Fibroblast of gingiva (primary cell): ENCODE results near the gene NFASC.

Experiments
- DNase-seq: peaks from one replicate; pipeline ENCODE4 v3.0.0-alpha.2; 2011; ENCODE audit warnings: low read depth

The NFASC gene

GRCh38 chr1:204983136-204983535 lies 112.5 kb downstream of the NFASC start:
- no peak for DNase-seq

- no peak for DNase-seq
Observed at GRCh38 chr1:204983881-204984280, 113.2 kb downstream of the NFASC start.

GRCh38 chr1:204984499-204984898 lies 113.8 kb downstream of the NFASC start:
- no peak for DNase-seq

- no peak for DNase-seq
Observed at GRCh38 chr1:204986181-204986580, 115.5 kb downstream of the NFASC start.

DNA sequence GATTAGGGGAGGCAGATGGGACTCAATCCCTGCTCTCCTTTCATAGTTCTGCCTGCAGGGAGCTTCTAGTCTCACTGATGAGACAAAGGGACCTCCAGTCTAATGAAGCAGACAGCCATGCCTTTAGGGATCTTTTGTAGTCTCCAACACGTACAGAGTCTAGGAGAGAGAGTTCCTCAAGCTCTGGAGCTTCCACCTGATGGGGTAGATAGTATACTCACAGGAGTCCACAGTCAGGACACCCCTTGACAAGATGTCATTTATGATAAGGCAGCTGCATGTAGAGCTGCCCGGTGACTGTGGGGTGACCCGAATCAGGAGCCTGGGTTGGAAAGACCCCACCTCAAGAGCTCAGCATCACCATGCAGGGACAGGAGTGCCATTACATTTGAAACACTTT lies 117.0 kb downstream of the NFASC start:
- no peak for DNase-seq

GRCh38 chr1:204988196-204988595 lies 117.5 kb downstream of the NFASC start:
- no peak for DNase-seq

DNA sequence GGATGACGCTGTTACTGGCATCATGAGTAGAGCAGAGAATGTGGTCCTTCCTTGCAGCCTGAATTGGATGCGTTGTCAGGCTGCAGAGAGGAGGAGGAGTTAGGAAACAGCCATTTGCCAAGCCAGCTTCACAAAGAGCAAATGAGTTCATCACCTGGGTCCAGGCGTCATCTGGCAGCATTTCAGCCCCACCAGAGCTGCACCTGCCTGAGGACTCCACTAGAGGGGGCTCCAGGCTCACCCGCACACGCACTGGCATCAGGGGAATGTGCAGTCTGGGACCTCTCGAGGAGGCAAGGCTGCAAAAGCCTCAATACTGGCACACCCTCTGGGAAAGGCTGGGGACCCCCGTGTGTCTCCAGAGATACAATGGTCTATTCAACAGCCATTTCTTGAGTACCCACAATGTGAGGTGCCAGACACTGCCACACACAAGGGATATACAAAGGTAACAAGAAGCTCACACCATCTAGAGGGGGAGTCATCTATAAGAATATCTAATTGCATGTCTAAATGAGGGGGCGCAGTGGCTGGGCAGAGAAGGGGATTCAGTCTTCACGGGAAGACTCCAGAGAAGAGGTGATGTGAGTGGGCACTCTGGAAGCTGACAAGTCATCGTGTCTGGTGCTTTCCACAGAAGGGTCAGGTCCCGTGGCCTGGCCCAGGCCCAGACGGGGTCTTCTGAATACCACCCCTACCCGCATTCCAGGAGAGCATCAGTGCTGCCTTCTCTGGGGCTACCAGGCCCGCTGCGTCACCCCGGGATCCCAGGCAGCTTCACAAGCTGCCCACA lies 118.8 kb downstream of the NFASC start:
- DNase-seq: peak; percentile 41

GRCh38 chr1:204990059-204990664 lies 119.5 kb downstream of the NFASC start:
- no peak for DNase-seq

- DNase-seq: no peak
Observed at GRCh38 chr1:204990721-204991341, 120.2 kb downstream of the NFASC start.

- DNase-seq: no peak
Observed at GRCh38 chr1:204991342-204991844, 120.7 kb downstream of the NFASC start.

DNA sequence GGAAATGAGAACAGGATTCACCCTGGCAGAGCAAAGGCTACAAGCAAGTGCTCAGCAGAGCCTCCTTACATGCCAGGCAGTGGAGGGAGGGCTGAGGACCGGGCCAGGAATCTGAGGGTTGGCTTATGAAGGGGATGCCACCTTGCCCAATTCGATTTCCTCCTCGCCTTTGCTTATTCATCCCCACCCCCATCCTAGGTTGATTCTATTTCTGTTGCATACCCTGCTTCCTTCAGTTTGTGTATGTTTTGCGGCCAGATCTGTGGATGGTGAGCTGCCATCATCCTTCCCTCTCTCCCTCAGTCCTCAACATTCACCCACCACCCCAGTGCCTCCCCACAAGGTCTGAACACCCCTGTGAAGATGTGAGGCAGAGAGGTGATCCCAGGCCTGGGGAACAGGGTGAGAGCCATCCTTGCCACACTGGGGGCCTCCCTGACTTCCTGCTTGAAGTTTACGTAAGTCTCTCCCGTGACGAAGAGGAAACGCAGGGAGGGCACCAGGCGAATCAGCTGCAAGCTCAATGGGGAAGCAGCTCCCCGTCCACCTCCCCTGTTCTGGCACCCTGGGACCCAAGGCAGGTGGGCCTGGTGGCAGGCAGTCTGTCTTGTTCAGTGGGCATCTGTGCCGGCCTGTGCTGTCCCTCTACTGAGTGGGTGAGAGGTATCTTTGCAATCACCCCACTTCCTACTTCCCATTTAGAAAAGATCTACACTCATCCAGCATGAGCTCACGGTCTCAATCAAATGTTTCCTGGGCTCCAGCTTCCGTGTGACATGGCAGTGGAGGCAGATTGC lies 121.7 kb downstream of the NFASC start:
- DNase-seq: no peak

- DNase-seq: no peak
Observed at GRCh38 chr1:204992998-204993314, 122.3 kb downstream of the NFASC start.

DNA sequence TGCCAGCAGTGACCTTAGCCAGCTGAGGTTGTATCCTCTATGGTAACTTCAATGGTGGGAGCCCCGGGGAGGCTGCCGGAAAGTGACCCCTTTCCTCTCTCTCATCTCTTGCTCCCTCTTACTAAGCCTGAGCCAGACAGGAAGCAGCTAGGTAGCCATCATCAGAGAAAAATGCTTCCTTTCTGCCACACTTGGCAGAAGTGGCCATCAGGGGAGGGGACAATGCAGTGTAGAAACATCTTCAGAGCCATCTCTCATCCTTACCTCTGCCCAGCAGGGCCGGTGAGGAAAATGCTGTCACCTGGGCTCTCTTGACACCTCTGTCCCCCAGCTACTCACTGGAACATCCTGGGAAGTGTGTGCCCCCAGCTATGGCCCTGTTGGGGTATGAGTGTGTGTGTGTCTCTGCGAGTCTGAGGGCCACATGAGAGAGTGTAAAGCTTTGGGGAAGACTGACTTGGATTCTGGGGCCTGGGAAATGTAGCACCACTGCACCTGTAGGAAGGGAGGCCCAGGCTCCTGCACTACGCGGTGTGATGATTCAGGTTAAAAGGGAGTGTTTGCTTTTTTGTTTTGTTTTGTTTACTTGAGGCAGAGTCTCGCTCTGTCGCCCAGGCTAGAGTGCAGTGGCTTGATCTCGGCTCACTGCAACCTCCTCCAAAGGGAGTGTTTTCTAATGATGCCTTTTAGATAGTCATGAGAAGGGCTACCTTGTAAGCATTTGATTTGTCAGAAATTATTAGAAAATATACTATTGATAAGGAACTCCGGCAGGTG lies 123.6 kb downstream of the NFASC start:
- DNase-seq: no peak

- DNase-seq: no peak
Observed at GRCh38 chr1:204996981-204997380, 126.3 kb downstream of the NFASC start.

GRCh38 chr1:204997591-204998355 lies 127.1 kb downstream of the NFASC start:
- DNase-seq: no peak

DNA sequence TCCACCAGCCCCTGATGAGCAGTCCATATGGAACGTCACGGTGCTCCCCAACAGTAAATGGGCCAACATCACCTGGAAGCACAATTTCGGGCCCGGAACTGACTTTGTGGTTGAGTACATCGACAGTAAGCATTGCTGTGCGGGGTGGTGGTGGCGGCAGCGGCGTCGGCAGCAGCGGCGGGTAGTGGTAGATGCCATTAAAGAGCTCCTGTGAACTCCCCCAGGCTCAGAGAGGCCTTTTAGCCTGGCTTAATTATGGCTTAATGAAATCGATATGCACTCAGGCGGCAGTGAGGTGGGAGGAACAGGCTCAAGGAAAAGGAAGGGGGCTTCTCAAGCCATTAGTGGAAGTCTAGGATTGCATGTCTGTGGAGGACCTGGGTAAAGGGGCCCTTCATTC lies 130.5 kb downstream of the NFASC start:
- no peak for DNase-seq

DNA sequence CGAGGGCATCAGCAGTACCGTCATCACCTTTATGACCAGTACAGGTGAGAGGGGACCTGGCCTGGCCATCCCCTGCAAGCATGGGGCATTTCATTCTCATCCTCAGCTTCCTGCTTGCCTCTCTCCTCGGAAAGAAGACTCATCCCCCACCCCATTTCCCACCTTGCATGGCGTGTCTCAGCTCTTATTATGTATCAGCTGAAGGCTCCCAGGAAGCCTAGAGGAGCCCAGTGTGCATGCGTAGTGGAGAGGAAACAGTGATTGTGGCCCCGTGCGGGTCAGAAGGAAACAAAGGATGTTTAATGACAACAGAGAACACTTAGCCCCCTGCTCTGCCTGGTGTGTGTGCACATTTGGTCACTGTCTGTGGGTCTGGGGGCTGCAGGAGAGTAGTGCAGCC lies 132.0 kb downstream of the NFASC start:
- no peak for DNase-seq

DNA sequence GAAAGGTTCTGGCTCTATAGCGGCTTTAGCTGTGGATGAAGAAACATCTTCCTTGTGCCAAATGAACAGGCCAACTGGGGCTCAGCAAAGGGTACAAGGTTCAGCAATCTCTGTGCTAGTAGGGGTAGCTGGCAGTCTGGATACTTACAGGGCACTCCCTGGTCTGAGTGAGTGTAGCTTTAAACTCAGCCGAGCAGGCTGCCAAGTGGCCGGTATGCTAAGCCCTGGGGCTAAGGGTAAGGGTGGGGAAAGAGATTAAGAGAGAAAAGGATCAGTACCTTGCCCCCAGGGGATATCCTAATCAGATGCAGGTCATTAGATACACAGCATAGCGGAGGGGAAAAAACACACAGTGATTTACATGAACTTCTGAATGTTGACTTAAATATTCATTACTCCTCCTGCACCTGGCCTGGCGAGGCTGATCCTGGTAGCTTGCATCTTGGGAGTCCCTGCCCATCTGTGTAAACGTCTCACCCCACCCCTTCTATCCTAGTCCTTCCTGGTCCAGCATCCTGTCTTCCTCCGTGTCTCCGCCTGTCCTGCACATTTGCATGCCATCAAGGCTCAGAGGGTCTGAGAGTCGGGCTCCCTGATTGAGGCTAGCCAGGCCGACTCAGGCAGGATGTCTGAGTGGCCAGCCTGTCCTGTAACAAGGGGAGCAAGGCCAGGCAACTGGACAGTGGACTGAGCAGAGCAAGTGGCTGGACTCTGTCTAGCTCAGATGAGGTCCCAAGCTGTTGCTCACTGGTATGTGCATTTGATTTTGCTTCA lies 132.9 kb downstream of the NFASC start:
- no peak for DNase-seq

GRCh38 chr1:205004351-205004750 lies 133.7 kb downstream of the NFASC start:
- DNase-seq: peak; percentile 26

DNA sequence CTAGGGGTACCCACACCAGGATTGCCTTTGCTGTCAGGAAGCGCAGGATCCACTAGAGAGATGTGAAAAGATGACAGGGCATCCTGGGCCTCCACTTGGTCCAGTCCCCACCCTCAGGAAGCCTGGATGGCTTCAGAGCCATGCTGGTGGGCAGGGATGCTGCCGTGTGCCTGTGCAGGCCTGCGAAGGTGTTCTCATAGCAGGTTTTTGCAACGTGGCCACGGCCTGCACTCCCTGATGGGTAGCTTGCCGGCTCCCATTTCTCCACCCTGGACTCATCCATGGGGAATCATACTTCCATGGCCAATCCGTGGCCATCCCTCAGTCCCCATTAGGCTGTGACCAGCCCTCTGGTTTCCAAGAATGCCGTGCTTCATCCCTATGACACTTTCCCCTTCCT lies 138.2 kb downstream of the NFASC start:
- DNase-seq: no peak
